ENCODE data around the gene FRZB.

FRZB gene

DNA sequence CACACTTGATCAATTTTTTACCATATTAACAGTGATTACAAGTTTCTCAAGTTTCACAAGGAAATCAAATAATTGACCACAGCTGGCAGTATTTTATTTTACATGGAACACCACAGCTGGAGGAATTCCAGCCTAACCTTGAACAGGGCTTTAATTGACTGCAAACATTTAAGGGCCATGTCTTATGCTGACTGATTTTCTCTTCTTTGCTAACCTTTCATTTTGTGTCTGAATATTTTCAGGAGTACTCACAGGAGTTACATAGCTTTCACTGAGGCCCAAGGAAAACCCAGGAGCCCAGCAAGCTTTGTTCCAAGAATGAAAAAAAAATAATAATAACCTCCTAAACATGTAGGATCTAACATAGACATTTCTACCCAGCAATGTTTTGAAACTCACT is 49.6 kb downstream of the FRZB start:
- DNase-seq = no peak
- Mint-ChIP-seq H3K36me3 (ENCODE audit: low read depth) (no peaks in the 10 kb centered on the region), H3K9me3 (no peaks in the 10 kb centered on the region), H3K4me3 (no peak overlapping the region), H3K27ac (no peak overlapping the region), H3K4me1 (no peaks in the 10 kb centered on the region), H3K27me3 (peaks cover 14% of the 10 kb centered on the region)
- no peak for ATAC-seq

DNA sequence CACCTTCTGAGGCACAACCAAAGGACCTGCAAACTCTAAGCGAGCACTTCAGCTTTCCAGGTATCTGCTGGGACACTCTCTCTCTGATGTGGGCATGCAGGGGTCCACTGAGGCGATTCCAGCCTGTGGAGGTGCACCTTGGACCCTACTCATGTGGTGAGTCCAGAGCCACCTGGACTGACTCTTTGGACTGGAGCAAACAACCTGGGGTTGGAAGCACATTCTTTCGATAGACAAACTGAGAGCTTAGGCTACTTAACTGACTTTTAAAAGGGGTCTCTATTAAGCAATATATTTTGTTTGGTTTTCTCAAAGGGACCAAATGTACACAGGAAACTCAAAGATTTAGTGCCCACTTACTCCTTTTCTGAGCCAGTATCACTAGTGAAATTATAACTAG is 51.6 kb downstream of the FRZB start:
- H3K4me3 Mint-ChIP-seq = no peak overlapping the region
- H3K27ac Mint-ChIP-seq = no peak overlapping the region
- no peaks in the 10 kb centered on the region for H3K36me3 Mint-ChIP-seq (ENCODE audit: low read depth)
- peaks cover 15% of the 10 kb centered on the region for H3K27me3 Mint-ChIP-seq
- DNase-seq (no peak), ATAC-seq (peak; percentile 15)
- H3K4me1 Mint-ChIP-seq = no peaks in the 10 kb centered on the region
- H3K9me3 Mint-ChIP-seq = no peaks in the 10 kb centered on the region

DNA sequence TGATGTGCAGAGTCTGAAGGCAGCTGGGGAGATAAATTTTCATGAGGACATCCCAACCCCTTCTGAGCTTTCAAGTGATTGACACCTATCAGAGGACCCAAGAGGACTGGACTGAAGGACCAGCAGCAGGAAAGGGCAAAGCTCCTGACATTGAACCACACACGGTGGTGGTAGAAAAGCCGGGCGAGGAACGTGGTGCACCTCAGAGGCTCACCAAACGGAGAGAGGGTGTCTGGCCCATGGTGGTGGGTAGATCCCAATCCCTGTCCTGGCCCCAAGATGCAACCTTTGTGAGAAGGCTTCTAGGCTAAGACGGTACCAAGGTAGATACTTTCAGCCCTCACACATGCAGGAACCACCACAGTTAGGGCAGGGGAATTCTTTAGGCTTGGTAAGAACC is 52.1 kb downstream of the FRZB start:
- Mint-ChIP-seq H3K4me1 (no peaks in the 10 kb centered on the region), H3K27ac (no peak overlapping the region), H3K27me3 (peaks cover 15% of the 10 kb centered on the region), H3K9me3 (no peaks in the 10 kb centered on the region), H3K4me3 (no peak overlapping the region), H3K36me3 (ENCODE audit: low read depth) (no peaks in the 10 kb centered on the region)
- ATAC-seq (peak; percentile 24), DNase-seq (no peak)

DNA sequence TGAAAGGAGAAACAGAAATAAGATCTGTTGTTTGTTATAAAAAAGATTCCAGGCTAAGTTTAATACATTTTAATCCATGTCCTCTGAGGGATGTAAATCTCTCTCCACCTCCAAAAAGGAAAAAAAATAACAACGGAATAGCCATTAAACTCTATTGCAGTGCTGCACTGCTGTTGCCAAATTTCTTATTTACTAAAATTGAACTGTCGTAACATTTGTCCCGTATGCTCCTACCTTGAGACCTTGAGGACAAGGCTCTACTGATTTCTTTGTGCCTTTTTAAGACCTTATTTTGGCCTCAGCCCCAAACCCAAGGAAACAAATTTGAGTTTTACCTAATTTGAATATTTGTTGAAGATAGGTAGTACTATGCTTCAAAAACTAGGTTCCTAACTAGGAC is 56.4 kb downstream of the FRZB start:
- Mint-ChIP-seq H3K27ac (no peak overlapping the region), H3K9me3 (no peaks in the 10 kb centered on the region), H3K4me1 (no peaks in the 10 kb centered on the region), H3K27me3 (peaks cover 12% of the 10 kb centered on the region), H3K4me3 (no peak overlapping the region), H3K36me3 (ENCODE audit: low read depth) (no peaks in the 10 kb centered on the region)
- DNase-seq = no peak
- no peak for ATAC-seq

DNA sequence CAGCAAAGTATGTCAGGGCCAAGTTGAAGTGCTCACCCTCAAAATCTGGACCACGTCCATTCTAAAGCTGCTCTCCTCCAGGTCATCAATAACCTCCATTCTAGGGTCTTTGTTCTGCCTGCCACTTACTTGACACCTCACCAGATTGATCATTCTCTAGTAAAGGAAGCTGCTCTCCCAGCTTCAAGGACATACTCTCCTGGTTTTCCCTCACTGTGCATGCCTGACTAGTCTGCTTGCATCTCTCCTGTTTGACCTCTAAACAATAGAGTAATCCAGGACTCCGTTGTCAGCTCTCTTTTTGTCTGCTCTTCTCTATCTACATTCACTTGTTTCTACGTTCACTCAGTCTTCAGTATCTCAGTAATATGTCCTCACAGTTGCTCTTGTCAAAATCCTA is 59.1 kb downstream of the FRZB start:
- Mint-ChIP-seq H3K27me3 (peaks cover 16% of the 10 kb centered on the region), H3K4me1 (no peaks in the 10 kb centered on the region), H3K36me3 (ENCODE audit: low read depth) (no peaks in the 10 kb centered on the region)

GRCh38 chr2:182804128-182804527 is 62.3 kb downstream of the FRZB start:
- H3K27me3 Mint-ChIP-seq = peaks cover 18% of the 10 kb centered on the region
- no peak overlapping the region for H3K27ac Mint-ChIP-seq
- no peaks in the 10 kb centered on the region for H3K4me1 Mint-ChIP-seq
- ATAC-seq (no peak), DNase-seq (no peak)
- no peaks in the 10 kb centered on the region for H3K9me3 Mint-ChIP-seq
- H3K36me3 Mint-ChIP-seq (ENCODE audit: low read depth) = no peaks in the 10 kb centered on the region
- no peak overlapping the region for H3K4me3 Mint-ChIP-seq

More for the DNA sequence above, 59.1 kb downstream of the FRZB start:
- no peak for DNase-seq
- Mint-ChIP-seq H3K27ac (no peak overlapping the region), H3K4me3 (no peak overlapping the region), H3K9me3 (no peaks in the 10 kb centered on the region)
- ATAC-seq = no peak

DNA sequence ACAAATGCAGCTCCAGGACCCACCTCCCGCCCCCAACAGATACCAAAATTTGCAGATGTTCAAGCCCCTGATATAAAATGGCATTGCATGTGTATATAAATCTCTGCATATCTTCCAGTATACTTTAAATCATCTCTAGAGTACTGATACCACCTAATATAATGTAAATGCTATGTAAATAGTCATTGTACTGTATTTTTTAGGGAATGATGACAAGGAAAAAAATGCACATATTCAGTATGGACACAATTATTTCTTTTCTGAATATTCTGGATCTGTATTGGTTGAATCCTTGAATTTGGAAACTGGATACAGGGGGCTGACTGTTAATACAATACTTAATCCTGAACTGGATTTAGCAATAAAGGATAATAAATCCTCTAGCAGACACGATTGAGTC is 67.7 kb downstream of the FRZB start:
- H3K36me3 Mint-ChIP-seq (ENCODE audit: low read depth) = no peaks in the 10 kb centered on the region
- H3K4me1 Mint-ChIP-seq = no peaks in the 10 kb centered on the region
- peaks cover 21% of the 10 kb centered on the region for H3K27me3 Mint-ChIP-seq
- H3K9me3 Mint-ChIP-seq = no peaks in the 10 kb centered on the region
- DNase-seq (no peak), ATAC-seq (no peak)
- H3K27ac Mint-ChIP-seq = no peak overlapping the region
- H3K4me3 Mint-ChIP-seq = no peak overlapping the region

- Mint-ChIP-seq H3K36me3 (ENCODE audit: low read depth) (no peaks in the 10 kb centered on the region), H3K27ac (no peak overlapping the region), H3K9me3 (no peaks in the 10 kb centered on the region), H3K27me3 (peaks cover 7% of the 10 kb centered on the region), H3K4me1 (no peaks in the 10 kb centered on the region), H3K4me3 (no peak overlapping the region)
- ATAC-seq (no peak), DNase-seq (no peak)
Observed at GRCh38 chr2:182792441-182792840, 74.0 kb downstream of the FRZB start.

GRCh38 chr2:182784777-182785176 is 81.7 kb downstream of the FRZB start:
- Mint-ChIP-seq H3K4me3 (no peak overlapping the region), H3K27ac (no peak overlapping the region), H3K9me3 (peaks cover 5% of the 10 kb centered on the region), H3K4me1 (no peaks in the 10 kb centered on the region), H3K27me3 (no peaks in the 10 kb centered on the region), H3K36me3 (ENCODE audit: low read depth) (peaks cover 17% of the 10 kb centered on the region)
- DNase-seq = no peak
- ATAC-seq = no peak

DNA sequence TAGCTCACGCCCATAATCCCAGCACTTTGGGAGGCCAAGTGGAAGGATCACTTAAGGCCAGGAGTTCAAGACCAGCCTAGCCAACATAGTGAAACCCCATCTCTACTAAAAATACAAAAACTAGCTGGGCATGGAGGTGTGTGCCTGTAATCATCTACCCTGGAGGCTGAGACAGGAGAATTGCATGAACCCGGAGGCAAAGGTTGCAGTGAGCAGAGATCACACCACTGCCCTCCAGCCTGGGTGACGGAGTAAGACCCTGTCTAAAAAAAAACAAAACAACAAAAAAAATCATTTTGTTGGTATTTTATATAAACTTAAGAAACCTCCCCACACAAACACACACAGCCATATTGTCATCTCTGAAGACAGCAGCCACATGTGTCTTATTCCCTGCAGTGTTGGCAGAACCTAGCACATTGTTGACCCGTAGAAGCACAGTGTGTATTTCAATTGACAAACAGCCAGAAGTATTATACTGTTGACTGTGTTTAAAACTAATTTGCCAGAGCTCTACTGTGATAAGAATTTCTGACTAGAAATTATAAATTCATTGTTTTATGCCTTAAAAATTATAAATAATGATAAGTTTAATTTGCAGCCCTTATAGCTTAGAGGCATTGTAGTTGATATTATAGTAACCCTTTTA is 82.3 kb downstream of the FRZB start:
- Mint-ChIP-seq H3K36me3 (ENCODE audit: low read depth) (peaks cover 18% of the 10 kb centered on the region), H3K27ac (no peak overlapping the region), H3K27me3 (no peaks in the 10 kb centered on the region), H3K4me3 (no peak overlapping the region), H3K4me1 (no peaks in the 10 kb centered on the region), H3K9me3 (peaks cover 5% of the 10 kb centered on the region)
- no peak for DNase-seq
- no peak for ATAC-seq

All from activated naive CD8-positive, alpha-beta T cell treated with anti-CD3 and anti-CD28 coated beads, Interleukin-2, amount 50 U/mL, for 24 hours (primary cell).